T-cell (primary cell): Measurements from ENCODE around the gene HMGN1. TPM values are rescaled to one million over a fixed set of nuclear protein-coding genes. Genes with fewer than 3 reads are reported as not detected.

ENCODE experiments used
- ATAC-seq, 4 experiments: fragments of 200-7000 bp in 3 of 4; fragments of 150-1000 bp in 1 of 4; cut with Tn5 transposase; replicated peaks in 1 of 4; 1 replicate in 3 of 4; 2 replicates in 1 of 4; pipeline ENCODE4 v1.10.0; 2021; ENCODE audit warnings: moderate library complexity in 3 of 4, mild to moderate bottlenecking in 2 of 4, moderate number of reproducible peaks in 1 of 4
- CTCF ChIA-PET, 2 donors: fragments of 300-600 bp; sonication (Branson Sonifier 250); formaldehyde crosslinking; loops; one replicate each; lab custom pipeline; 2022; ENCODE audit warnings: antibody characterized with exemption in 2 of 2; lab: Charles Lee
- POLR2A ChIA-PET, 2 donors: fragments of 300-600 bp; sonication (Branson Sonifier 250); formaldehyde crosslinking; loops; one replicate each; lab custom pipeline; 2022; ENCODE audit warnings: antibody characterized with exemption in 2 of 2; lab: Charles Lee
- DNase-seq, 35 experiments: peaks; one replicate each; pipeline versions ENCODE4 v3.0.0 to v3.0.0-alpha.2; 2013 to 2023
- H3K27ac ChIP-seq: one replicate; pipeline ENCODE4 v1.5.1; 2013; ENCODE audit warnings: low read length
- H3K27me3 ChIP-seq, 2 experiments: replicated peaks in 1 of 2; 1 replicate in 1 of 2; 2 replicates in 1 of 2; pipeline versions ENCODE4 v1.6.1 to v1.7.0; 2013; ENCODE audit warnings: low read length in 1 of 2, mixed read lengths in 1 of 2; ENCODE audit not compliant: control insufficient read depth in 2 of 2, insufficient read depth in 2 of 2; ENCODE audit errors: extremely low read depth in 1 of 2
- H3K36me3 ChIP-seq, 2 donors: 1 replicate in 1 of 2; 2 replicates in 1 of 2; pipeline versions ENCODE4 v1.6.1 to v1.7.0; 2013; ENCODE audit warnings: low read length in 1 of 2; ENCODE audit not compliant: control insufficient read depth in 2 of 2, insufficient read depth in 1 of 2; ENCODE audit errors: extremely low read depth in 1 of 2
- H3K4me1 ChIP-seq, 2 experiments: 1 replicate in 1 of 2; 2 replicates in 1 of 2; pipeline versions ENCODE4 v1.6.1 to v1.7.0; 2013; ENCODE audit warnings: low read length in 2 of 2, mixed read lengths in 1 of 2; ENCODE audit not compliant: insufficient read depth in 2 of 2, control insufficient read depth in 1 of 2; ENCODE audit errors: extremely low read depth in 1 of 2
- H3K4me3 ChIP-seq, 2 donors: 1 replicate in 1 of 2; 2 replicates in 1 of 2; pipeline versions ENCODE4 v1.5.1 to v1.7.0; 2013; ENCODE audit warnings: mild to moderate bottlenecking in 2 of 2, low read length in 1 of 2, moderate library complexity in 1 of 2; ENCODE audit not compliant: control insufficient read depth in 1 of 2; ENCODE audit errors: extremely low read depth in 1 of 2
- H3K9me3 ChIP-seq: 2 replicates; pipeline ENCODE4 v1.7.0; 2013
- H3K27ac Mint-ChIP-seq, 2 donors: one replicate each; pipeline ENCODE4 v1.8.0; 2020 to 2021; ENCODE audit warnings: mild to moderate bottlenecking in 2 of 2, mixed read lengths in 2 of 2
- H3K27me3 Mint-ChIP-seq, 2 donors: one replicate each; pipeline ENCODE4 v1.8.0; 2021 to 2022; ENCODE audit warnings: mixed read lengths in 2 of 2
- H3K36me3 Mint-ChIP-seq: one replicate; pipeline ENCODE4 v1.8.0; 2021; ENCODE audit warnings: mixed read lengths
- H3K4me1 Mint-ChIP-seq, 3 donors: one replicate each; pipeline ENCODE4 v1.8.0; 2020 to 2022; ENCODE audit warnings: mixed read lengths in 3 of 3, mild to moderate bottlenecking in 1 of 3
- H3K4me3 Mint-ChIP-seq, 3 donors: one replicate each; pipeline ENCODE4 v1.8.0; 2020 to 2022; ENCODE audit warnings: mild to moderate bottlenecking in 3 of 3, mixed read lengths in 3 of 3, moderate library complexity in 3 of 3
- H3K9me3 Mint-ChIP-seq, 3 donors: one replicate each; pipeline ENCODE4 v1.8.0; 2020 to 2022; ENCODE audit warnings: mixed read lengths in 3 of 3
- WGBS: methylation state at CpG from one replicate; pipeline ENCODE4 v1.1.5; 2013; ENCODE audit warnings: missing lambda C conversion rate; ENCODE audit not compliant: insufficient coverage; 5-methylcytosine and 5-hydroxymethylcytosine counted together
- total RNA-seq, 35 experiments: library from RNA in 6 of 35; stranded (reverse) in 6 of 35; fragments of 120-200 nt in 1 of 35; gene quantifications; one replicate each; pipeline versions ENCODE4 v1.2.1 to v1.2.4 and lab custom pipeline; 2013 to 2026

The HMGN1 gene, protein sequence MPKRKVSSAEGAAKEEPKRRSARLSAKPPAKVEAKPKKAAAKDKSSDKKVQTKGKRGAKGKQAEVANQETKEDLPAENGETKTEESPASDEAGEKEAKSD
- total RNA-seq (100 to 1,000 TPM; 206 to 254 (median 239) TPM), total RNA-seq (lab: John Stamatoyannopoulos, UW) (114 to 325 (median 231) reads per million in 29 experiments)
- 260 TPM for total RNA-seq (2013)

DNA sequence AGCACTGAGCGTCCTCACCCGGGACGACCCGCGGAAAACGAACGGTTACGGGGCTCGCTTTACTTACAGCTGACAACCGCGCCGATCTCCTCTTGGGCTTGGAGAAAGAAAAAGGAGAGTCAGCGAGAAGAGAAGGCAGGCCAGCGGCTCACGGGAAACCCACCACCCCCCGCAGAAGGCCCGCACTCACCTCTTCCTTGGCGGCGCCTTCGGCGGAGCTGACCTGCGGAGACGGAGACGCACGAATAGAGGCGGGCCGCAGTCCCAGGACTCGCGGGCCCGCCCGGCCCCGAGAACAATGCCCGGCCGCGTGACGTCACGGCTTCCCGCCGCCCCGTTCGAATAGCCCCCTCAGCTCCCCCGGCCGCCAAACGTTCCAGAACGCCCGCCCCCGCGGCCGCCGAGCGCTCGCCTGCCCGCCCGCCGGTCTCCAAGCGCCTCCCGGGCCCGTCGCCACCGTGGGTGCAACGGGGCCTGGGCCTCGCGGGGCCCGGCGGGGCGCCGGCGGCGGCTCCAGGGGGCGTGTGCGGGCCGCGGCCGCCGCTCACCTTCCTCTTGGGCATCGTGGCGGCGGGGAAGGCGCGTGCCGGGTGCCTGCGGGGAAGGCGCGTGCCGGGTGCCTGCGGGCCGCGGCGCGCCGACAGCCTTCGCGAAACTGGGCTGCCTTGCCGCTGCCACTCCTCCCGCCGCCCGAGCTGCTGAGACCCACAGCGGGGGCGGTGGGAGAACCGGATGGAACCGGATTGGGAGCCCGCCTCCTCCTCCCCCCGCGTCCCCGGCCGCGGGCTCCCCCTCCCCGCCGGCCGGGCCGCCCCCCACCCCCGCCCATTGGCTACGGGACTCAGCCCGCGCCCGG lies at the start of gene HMGN1:
HMGN1 (minus strand) TSS at position 734 of the 856 bp plus-strand sequence; CDS start at position 563, 171 bp downstream.
- Histone ChIP-seq H3K27me3 (no peaks in the 10 kb centered on the region), H3K36me3 (peaks cover 0 to 27% of the 10 kb centered on the region in 2 donors), H3K27ac (peak within 1 kb of the TSS; percentile 69), H3K4me1 (peaks cover 12 to 23% of the 10 kb centered on the region in 2 experiments), H3K4me3 (peak within 1 kb of the TSS; percentile 68 to 99), H3K9me3 (no peaks in the 10 kb centered on the region)
- Mint-ChIP-seq H3K9me3 (peaks cover 0 to 3% (median 0%) of the 10 kb centered on the region in 3 donors), H3K27ac (peak within 1 kb of the TSS; percentile 98), H3K4me1 (peaks cover 38 to 46% (median 43%) of the 10 kb centered on the region in 3 donors), H3K27me3 (peaks cover 0 to 2% of the 10 kb centered on the region in 2 donors), H3K36me3 (peaks cover 24% of the 10 kb centered on the region), H3K4me3 (peak within 1 kb of the TSS; percentile 84 to 96 (median 94))
- WGBS = under 1% methylated on average over 85 of the region's 116 CpGs
- DNase-seq = peak; percentile 32 to 92 (median 84)
- CTCF ChIA-PET = interaction anchor here in 1 of 2 donors (0.6 to 2.0 kb wide), 6 partner anchors 32 to 39 kb away, joined by 3 to 10 read pairs (median 4); a partner anchor contains a TSS
- POLR2A ChIA-PET = interaction anchor here (0.6 to 1.0 kb wide), 6 partner anchors 20 to 45 kb away, joined by 3 to 7 read pairs (median 3); partner anchors contain the start of gene BRWD1 (in 1 of the 2)
- peak; percentile 35 to 68 (median 68) for ATAC-seq

DNA sequence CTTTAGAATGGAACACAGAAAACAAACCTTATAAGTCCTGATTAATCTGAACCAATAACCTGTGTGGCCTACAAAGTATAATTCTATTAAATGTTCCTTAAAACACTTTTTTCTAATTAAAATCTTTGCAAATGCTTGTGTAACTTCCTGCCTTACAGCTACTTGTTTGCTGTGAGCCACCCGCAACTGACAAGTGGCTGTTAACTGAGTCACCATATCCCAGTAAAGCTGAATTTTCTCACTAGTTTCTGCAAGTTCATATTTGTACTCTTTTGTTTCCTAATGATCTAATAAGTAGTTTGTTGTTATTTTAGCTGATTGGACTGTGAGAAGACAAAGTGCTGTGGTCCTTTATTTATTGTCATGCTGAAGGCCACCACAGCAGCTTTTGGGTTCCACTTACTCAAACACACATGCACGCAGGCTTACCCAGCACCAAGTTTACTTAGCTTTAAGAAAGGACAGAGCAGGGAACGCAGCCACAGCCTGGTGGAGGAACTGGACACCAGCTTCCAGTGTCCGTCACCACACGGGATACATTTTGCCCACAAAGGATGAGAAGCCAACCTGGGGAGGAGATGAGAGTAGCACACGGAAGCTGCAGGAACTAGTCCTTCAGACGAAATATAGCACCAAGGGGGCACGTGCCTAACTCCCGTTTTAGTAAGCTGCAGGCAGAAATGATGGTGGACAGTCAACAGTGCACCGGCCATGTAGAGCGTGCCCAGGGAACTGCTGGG lies 48.9 kb upstream of the HMGN1 start:
- Histone ChIP-seq H3K27ac (no peak overlapping the region), H3K4me3 (no peak overlapping the region), H3K36me3 (peaks cover 4 to 36% of the 10 kb centered on the region in 2 donors), H3K9me3 (no peaks in the 10 kb centered on the region), H3K4me1 (no peaks in the 10 kb centered on the region), H3K27me3 (no peaks in the 10 kb centered on the region)
- ATAC-seq (no peak), DNase-seq (no peak)
- Mint-ChIP-seq H3K4me1 (no peaks in the 10 kb centered on the region), H3K36me3 (peaks cover 23% of the 10 kb centered on the region), H3K27me3 (no peaks in the 10 kb centered on the region), H3K9me3 (no peaks in the 10 kb centered on the region), H3K4me3 (no peak overlapping the region), H3K27ac (no peak overlapping the region)
- WGBS = 94% methylated on average over 8 of the region's 11 CpGs
- ChIA-PET POLR2A (interaction anchor here in 1 of 2 donors (0.7 kb wide), 1 partner anchor 14 kb away, joined by 4 read pairs; no protein-coding TSS in a partner anchor), CTCF (interaction anchor here in 1 of 2 donors (0.7 kb wide), 1 partner anchor 219 kb away, joined by 3 read pairs; no protein-coding TSS in a partner anchor)

DNA sequence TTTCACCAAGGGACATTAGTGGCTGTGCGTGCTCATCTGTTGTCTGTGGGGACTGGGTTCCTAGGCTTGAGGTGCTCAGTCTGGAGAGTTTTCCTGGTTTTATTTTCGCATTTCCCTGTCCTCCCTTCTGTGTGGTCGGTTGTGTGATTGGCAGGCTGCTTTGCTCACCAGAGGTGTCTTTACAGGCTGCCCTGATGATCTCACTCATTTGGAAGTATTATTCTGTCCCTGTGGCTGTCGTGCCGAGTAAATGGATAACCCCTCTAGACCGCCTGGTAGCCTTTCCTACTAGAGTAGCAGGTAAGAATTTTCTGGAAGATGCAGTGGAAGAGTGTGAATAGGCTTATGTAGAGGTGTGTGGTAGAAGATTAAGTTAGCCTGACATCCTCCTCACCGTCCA lies 44.1 kb upstream of the HMGN1 start:
- WGBS = 95% methylated on average over 3 of the region's 7 CpGs
- Histone ChIP-seq H3K27ac (no peak overlapping the region), H3K27me3 (no peaks in the 10 kb centered on the region), H3K36me3 (peaks cover 4 to 49% of the 10 kb centered on the region in 2 donors), H3K9me3 (no peaks in the 10 kb centered on the region), H3K4me3 (no peak overlapping the region), H3K4me1 (peaks cover 5 to 13% of the 10 kb centered on the region in 2 experiments)
- Mint-ChIP-seq H3K27ac (no peak overlapping the region), H3K36me3 (peaks cover 43% of the 10 kb centered on the region), H3K4me3 (no peak overlapping the region), H3K4me1 (peaks cover 13 to 19% (median 17%) of the 10 kb centered on the region in 3 donors), H3K27me3 (no peaks in the 10 kb centered on the region), H3K9me3 (no peaks in the 10 kb centered on the region)
- CTCF ChIA-PET = no interaction called here
- DNase-seq (no peak), ATAC-seq (no peak)
- POLR2A ChIA-PET = interaction anchor here in 1 of 2 donors (0.7 kb wide), 1 partner anchor 45 kb away, joined by 3 read pairs; no protein-coding TSS in a partner anchor

DNA sequence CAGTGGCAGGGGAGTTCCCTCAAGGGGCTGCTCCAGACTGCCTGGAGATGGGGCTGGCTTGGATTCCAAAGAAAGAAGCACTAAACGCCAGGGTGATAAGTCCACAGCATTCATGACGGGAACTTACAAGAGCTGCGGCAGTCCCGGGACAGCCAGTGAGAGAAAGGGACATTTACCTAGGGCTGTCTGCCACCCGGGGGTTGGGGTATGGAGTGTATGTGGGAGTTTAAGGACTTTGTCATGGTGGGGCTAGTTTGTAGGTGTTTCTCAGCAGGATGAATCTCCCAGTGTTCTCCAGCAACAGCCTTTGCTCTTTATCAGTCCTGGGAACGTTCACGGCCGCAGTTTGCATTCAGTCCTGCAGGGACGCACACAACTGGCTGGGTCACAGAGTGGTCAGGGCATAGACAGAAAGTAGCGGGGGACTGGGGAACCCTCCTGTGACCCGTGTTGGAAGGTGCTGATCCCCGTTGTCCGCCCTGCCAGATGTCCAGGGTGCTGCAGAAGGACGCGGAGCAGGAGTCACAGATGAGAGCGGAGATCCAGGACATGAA lies 41.4 kb upstream of the HMGN1 start:
- no peaks in the 10 kb centered on the region for H3K9me3 ChIP-seq
- peaks cover 32% of the 10 kb centered on the region for H3K36me3 Mint-ChIP-seq
- no peak overlapping the region for H3K4me3 Mint-ChIP-seq
- H3K27me3 ChIP-seq = no peaks in the 10 kb centered on the region
- no peak overlapping the region for H3K4me3 ChIP-seq
- H3K27ac Mint-ChIP-seq = no peak overlapping the region
- ChIA-PET CTCF (interaction anchor here in 1 of 2 donors (0.9 to 1.2 kb wide), 2 partner anchors 10 to 213 kb away, joined by 3 to 4 read pairs; a partner anchor contains a TSS), POLR2A (no interaction called here)
- no peaks in the 10 kb centered on the region for H3K9me3 Mint-ChIP-seq
- H3K4me1 ChIP-seq = peaks cover 14 to 33% of the 10 kb centered on the region in 2 experiments
- 91% methylated on average over 15 of the region's 16 CpGs for WGBS
- DNase-seq = no peak
- H3K4me1 Mint-ChIP-seq = peaks cover 24 to 28% (median 28%) of the 10 kb centered on the region in 3 donors
- ATAC-seq = no peak
- H3K27me3 Mint-ChIP-seq = no peaks in the 10 kb centered on the region
- H3K27ac ChIP-seq = no peak overlapping the region
- H3K36me3 ChIP-seq = peaks cover 0 to 33% of the 10 kb centered on the region in 2 donors

DNA sequence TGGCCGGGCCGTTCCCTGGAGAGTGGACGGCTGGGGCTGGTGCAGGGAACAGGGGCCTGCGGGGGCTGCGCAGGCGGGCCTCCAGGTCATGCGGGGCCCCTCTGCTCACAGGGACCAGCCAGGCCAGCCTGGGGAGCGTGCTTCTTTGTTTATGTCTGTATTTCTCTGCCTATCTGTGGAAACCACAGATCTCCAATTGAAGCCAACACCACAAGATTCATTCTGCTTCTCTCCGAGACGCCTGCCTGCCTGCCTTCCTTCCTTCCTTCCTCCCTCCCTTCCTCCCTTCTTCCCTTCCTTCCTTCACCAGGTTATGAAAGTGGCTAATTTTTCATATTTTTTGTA lies 39.9 kb upstream of the HMGN1 start:
- Histone ChIP-seq H3K4me3 (peak overlapping the region; percentile 53 to 67), H3K4me1 (peaks cover 14 to 33% of the 10 kb centered on the region in 2 experiments), H3K9me3 (no peaks in the 10 kb centered on the region), H3K27ac (no peak overlapping the region), H3K36me3 (peaks cover 0 to 27% of the 10 kb centered on the region in 2 donors), H3K27me3 (no peaks in the 10 kb centered on the region)
- H3K4me3 Mint-ChIP-seq = peak overlapping the region; percentile 81 to 85 (median 84)
- peaks cover 25% of the 10 kb centered on the region for H3K36me3 Mint-ChIP-seq
- no peak for DNase-seq
- H3K27ac Mint-ChIP-seq = peak overlapping the region; percentile 49 to 94
- H3K4me1 Mint-ChIP-seq = peaks cover 28 to 37% (median 32%) of the 10 kb centered on the region in 3 donors
- WGBS = 0% methylated on average over 6 of the region's 10 CpGs
- H3K9me3 Mint-ChIP-seq = no peaks in the 10 kb centered on the region
- no peaks in the 10 kb centered on the region for H3K27me3 Mint-ChIP-seq
- POLR2A ChIA-PET = no interaction called here
- ATAC-seq = no peak
- CTCF ChIA-PET = no interaction called here
